GM21423 (cell line): ENCODE data around the gene PDCD7.
"Not testable (repeated sequence)": the region's sequence is repeated elsewhere in the genome, so short reads cannot be mapped to it uniquely, and the experiment has no call there.

Experiments
- ATAC-seq: cut with Tn5 transposase; IDR thresholded peaks from one replicate; pipeline ENCODE4 v1.9.1; 2021; ENCODE audit warnings: mild to moderate bottlenecking, moderate library complexity; ENCODE audit not compliant: unreplicated experiment

PDCD7 gene, protein sequence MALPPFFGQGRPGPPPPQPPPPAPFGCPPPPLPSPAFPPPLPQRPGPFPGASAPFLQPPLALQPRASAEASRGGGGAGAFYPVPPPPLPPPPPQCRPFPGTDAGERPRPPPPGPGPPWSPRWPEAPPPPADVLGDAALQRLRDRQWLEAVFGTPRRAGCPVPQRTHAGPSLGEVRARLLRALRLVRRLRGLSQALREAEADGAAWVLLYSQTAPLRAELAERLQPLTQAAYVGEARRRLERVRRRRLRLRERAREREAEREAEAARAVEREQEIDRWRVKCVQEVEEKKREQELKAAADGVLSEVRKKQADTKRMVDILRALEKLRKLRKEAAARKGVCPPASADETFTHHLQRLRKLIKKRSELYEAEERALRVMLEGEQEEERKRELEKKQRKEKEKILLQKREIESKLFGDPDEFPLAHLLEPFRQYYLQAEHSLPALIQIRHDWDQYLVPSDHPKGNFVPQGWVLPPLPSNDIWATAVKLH

GRCh38 chr15:65133548-65134200 is at the start of gene PDCD7:
Gene PDCD7, minus strand, starts transcription at chr15:65133808. Its CDS starts 27 bp downstream, at chr15:65133781.
- peak; percentile 88 for ATAC-seq

DNA sequence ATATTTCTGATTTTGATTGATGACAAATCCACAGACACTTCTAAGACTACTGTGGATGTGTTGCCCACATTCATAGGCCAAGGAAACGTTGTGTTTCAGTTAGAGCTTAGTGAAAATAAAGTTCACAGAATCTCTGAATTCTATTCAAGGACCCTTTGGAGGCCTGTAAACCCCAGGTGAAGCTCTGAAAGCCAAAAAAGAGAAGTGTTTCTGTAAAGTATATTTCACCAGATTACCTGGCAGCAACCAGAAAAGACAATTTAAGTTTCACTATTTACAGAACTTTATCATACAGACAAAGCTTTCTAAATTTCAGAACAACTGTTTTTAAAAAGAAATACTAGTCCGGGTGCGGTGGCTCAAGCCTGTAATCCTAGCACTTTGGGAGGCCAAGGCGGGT is 48.9 kb upstream of the PDCD7 start:
- no peak for ATAC-seq

- ATAC-seq, result not testable (repeated sequence)
These were observed 48.2 kb upstream of the PDCD7 start for GRCh38 chr15:65181582-65182353.

DNA sequence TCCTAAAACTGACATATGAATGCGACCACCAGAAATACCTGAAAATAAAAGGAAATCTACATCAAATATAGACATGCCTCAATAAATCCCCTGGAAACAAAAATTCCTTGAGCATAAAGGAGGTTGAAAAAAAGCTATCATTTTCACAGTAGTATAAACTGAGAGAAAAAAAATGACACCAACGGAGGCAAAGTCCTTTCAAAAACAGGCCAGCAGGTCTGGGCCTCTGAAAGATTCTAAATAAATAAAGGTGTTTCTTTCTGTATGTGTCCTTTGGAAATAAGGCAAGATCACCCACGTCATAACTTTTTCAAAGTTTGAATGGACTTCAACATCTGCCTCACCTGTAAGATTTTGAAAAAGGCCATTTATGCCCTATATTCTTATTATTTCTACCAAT is 46.6 kb upstream of the PDCD7 start:
- ATAC-seq, result no peak

GRCh38 chr15:65177901-65178300 is 44.3 kb upstream of the PDCD7 start:
- ATAC-seq, result no peak

GRCh38 chr15:65176056-65176455 is 42.4 kb upstream of the PDCD7 start:
- ATAC-seq, result no peak

GRCh38 chr15:65175511-65175910 is 41.9 kb upstream of the PDCD7 start:
- ATAC-seq, result no peak

GRCh38 chr15:65174509-65174908 is 40.9 kb upstream of the PDCD7 start:
- no peak for ATAC-seq

DNA sequence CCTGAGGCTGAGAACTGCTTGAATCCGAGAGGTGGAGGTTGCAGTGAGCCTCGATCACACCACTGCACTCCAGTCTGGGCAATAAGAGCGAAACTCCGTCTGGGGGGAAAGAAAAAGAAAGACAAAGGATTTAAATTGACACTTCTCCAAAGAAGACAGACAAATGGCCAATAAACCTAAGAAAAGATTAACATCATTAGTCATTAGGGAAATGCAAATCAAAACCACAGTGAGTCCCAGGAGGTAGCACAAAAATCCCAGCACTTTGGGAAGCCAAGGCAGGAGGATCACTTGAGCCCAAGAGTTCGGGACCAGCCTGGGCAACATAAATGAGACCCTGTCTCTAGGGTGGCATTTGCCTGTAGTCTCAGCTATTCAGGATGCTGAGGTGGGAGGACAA is 38.9 kb upstream of the PDCD7 start:
- no peak for ATAC-seq

- no peak for ATAC-seq
These were observed 37.8 kb upstream of the PDCD7 start for GRCh38 chr15:65171428-65171827.

- ATAC-seq, result no peak
These were observed 32.3 kb upstream of the PDCD7 start for GRCh38 chr15:65165875-65166274.

GRCh38 chr15:65164139-65164538 is 30.5 kb upstream of the PDCD7 start:
- ATAC-seq, result no peak

GRCh38 chr15:65163041-65163440 is 29.4 kb upstream of the PDCD7 start:
- ATAC-seq, result no peak

DNA sequence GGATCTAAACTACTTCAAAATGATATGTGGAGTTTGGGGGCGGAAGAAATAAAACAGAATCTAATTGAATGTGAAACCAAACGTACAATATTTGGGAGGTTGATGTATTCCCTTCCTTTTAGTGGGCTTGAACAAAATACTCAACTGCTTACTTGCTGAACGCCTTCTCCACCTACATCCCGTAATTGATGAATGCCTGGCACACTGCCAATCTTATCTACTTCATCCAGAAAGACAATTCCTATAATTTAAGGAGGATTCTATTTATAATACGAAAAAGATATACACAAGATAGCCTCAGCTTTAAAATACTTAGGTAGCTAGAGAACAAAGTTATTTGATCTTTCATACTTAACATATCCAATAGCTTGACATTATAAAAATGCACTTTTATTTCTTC is 23.1 kb upstream of the PDCD7 start:
- no peak for ATAC-seq

DNA sequence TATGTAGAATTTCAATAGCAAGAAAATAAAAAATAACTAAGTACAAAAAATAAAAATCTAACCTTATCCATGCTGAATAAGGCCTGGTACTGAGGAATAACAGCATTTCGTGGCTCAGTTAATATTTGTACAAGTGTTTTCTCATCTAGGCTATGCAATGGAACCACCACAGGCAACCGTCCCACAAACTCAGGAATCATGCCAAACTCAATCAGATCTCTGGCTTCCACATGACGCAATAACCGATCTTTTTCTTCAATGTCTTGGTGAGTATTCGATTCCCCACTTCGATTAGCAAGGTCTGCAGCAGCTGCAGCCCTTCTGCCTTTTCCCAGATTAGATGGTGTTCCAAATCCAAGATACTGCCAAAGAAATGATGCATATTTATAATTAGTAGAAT is 21.1 kb upstream of the PDCD7 start:
- no peak for ATAC-seq

DNA sequence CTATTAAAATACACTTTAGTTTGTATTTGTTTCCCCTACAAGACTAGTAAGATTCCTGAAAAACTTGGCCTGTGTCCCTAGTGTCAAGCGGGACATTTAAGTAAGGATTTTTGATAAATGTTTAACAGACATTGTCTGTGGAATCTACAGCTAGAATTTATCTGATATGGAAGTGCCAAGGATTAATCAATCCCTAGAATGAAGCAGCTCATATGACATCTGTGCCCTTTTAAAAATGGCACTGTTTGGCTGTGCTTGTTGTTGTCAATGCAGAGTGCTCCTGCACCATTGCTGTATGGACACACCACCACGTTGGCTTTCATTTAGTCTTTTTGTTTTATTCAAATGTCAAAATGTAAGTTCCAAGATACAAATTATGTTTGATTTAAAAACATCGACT is 14.3 kb upstream of the PDCD7 start:
- no peak for ATAC-seq

DNA sequence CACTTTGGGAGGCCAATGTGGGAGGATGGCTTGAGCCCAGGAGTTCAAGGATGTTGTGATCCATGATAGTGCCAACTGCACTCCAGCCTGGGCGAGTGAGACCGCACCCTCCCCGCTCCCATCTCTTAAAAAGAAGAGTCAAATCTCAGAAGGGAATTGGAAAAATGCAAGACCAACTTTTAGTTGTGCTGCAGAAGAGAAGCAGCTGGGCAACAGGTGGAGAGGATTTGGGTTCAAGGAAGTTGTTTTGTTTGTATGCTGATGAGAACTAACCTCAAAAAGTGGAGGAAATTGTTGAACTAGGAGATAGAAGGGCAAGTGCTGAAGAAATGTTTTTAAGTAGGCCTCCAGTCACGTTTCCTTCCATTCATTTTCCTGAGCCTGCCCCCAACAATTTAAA is 12.8 kb upstream of the PDCD7 start:
- no peak for ATAC-seq

DNA sequence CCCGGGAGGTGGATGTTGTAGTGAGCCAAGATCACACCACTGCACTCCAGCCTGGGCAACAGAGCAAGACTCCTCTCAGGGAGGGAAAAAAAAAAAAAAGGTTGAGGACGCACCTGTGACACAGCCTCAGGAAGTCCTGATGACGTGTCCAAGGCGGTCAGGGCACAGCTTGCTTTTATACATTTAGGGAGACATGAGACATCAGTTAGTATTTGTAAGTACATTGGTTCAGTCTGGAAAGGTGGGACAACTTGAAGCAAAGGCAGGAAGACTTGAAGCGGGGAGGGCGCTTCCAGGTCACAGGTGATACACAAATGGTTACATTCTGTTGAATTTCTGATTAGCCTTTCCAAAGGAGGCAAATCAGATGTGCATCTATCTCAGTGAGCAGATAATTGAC is 5.0 kb upstream of the PDCD7 start:
- ATAC-seq, result not testable (repeated sequence)

DNA sequence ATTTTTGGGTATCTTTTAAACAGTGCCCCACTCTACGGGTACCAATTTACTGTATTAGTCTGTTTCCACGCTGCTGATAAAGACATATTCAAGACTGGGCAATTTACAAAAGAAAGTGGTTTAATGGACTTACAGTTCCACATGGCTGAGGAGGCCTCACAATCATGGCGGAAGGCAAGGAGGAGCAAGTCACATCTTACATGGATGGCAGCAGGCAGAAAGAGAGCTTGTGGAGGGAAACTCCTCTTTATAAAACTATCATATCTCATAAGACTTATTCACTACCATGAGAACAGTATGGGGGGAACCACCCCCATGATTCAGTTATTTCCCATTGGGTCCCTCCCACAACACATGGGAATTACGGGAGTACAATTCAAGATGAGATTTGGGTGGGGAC is 4.3 kb upstream of the PDCD7 start:
- not testable (repeated sequence) for ATAC-seq

GRCh38 chr15:65137089-65137488 is 3.5 kb upstream of the PDCD7 start:
- not testable (repeated sequence) for ATAC-seq

GRCh38 chr15:65134538-65134937 is 930 bp upstream of the PDCD7 start:
- no peak for ATAC-seq
